H1 (cell line): ENCODE data around the gene ELFN2. TPM values are rescaled to one million over a fixed set of nuclear protein-coding genes. Genes with fewer than 3 reads are reported as not detected.

Experiments
- CTCF ChIA-PET: fragments of 300-600 bp; sonication (Branson Sonifier 250); formaldehyde crosslinking; loops from one replicate; lab custom pipeline; 2021; ENCODE audit not compliant: partially characterized antibody; lab: Charles Lee
- POLR2A ChIA-PET: fragments of 300-600 bp; sonication (Branson Sonifier 250); formaldehyde crosslinking; loops from one replicate; lab custom pipeline; 2021; ENCODE audit warnings: inconsistent platforms; ENCODE audit not compliant: partially characterized antibody; lab: Charles Lee
- DNase-seq, 2 experiments: peaks; one replicate each; pipeline versions ENCODE4 v3.0.0 to v3.0.0-alpha.2; 2010 to 2022; ENCODE audit warnings: low spot score in 2 of 2, low read depth in 1 of 2, mixed read lengths in 1 of 2
- FAIRE-seq: peaks from 2 replicates; lab custom pipeline; 2011; peaks lifted over from hg19 to GRCh38; lab: Jason Lieb, UNC
- H2AFZ ChIP-seq: 2 replicates; pipeline ENCODE4 v1.8.1; 2012; ENCODE audit warnings: low read length, inconsistent platforms
- H2AK5ac ChIP-seq: 2 replicates; pipeline ENCODE4 v1.6.1; 2013; ENCODE audit warnings: low read depth, low read length
- H2BK120ac ChIP-seq: replicated peaks from 2 replicates; pipeline ENCODE3; 2013; ENCODE audit warnings: low read depth, low read length, inconsistent platforms
- H2BK12ac ChIP-seq: 2 replicates; pipeline ENCODE4 v1.6.1; 2013; ENCODE audit warnings: low read depth, low read length
- H2BK15ac ChIP-seq: 2 replicates; pipeline ENCODE4 v1.6.1; 2013; ENCODE audit warnings: low read length
- H2BK20ac ChIP-seq: 2 replicates; pipeline ENCODE4 v1.6.1; 2013; ENCODE audit warnings: low read length
- H2BK5ac ChIP-seq: 2 replicates; pipeline ENCODE4 v1.6.1; 2013; ENCODE audit warnings: low read depth, low read length
- H3K14ac ChIP-seq: 2 replicates; pipeline ENCODE4 v1.6.1; 2013; ENCODE audit warnings: inconsistent platforms; ENCODE audit not compliant: insufficient read length
- H3K18ac ChIP-seq: 2 replicates; pipeline ENCODE4 v1.6.1; 2013; ENCODE audit warnings: low read length; ENCODE audit errors: extremely low read depth
- H3K23ac ChIP-seq: 2 replicates; pipeline ENCODE4 v1.6.1; 2013; ENCODE audit warnings: inconsistent platforms; ENCODE audit not compliant: insufficient read length
- H3K23me2 ChIP-seq: 2 replicates; pipeline ENCODE4 v1.6.1; 2013; ENCODE audit warnings: low read depth, low read length
- H3K27ac ChIP-seq: 2 replicates; pipeline ENCODE4 v1.6.1; 2011; ENCODE audit warnings: low read depth, low read length, inconsistent platforms
- H3K27me3 ChIP-seq, 4 experiments: replicated peaks in 1 of 4; 1 replicate in 1 of 4; 2 replicates in 3 of 4; pipeline versions ENCODE4 v1.6.1 to v1.8.1; 2011 to 2013; ENCODE audit warnings: low read length in 3 of 4, mild to moderate bottlenecking in 3 of 4, inconsistent platforms in 2 of 4, mixed read lengths in 2 of 4, moderate library complexity in 1 of 4; ENCODE audit not compliant: control insufficient read depth in 3 of 4, insufficient read depth in 3 of 4; ENCODE audit errors: extremely low read depth in 1 of 4
- H3K36me3 ChIP-seq, 4 experiments: 2 replicates each; pipeline versions ENCODE4 v1.6.1 to v1.8.1; 2011 to 2013; ENCODE audit warnings: mild to moderate bottlenecking in 4 of 4, low read length in 3 of 4, moderate library complexity in 2 of 4, control low read depth in 1 of 4, inconsistent platforms in 1 of 4; ENCODE audit not compliant: insufficient read depth in 4 of 4, control insufficient read depth in 2 of 4
- H3K4ac ChIP-seq: replicated peaks from 2 replicates; pipeline ENCODE3; 2013; ENCODE audit warnings: low read length, low read depth, mixed read lengths, inconsistent platforms; ENCODE audit not compliant: insufficient read length
- H3K4me1 ChIP-seq, 4 experiments: replicated peaks in 1 of 4; 1 replicate in 1 of 4; 2 replicates in 3 of 4; pipeline versions ENCODE4 v1.6.1 to v1.8.1; 2011 to 2013; ENCODE audit warnings: low read length in 3 of 4, inconsistent platforms in 2 of 4, mixed read lengths in 1 of 4; ENCODE audit not compliant: insufficient read depth in 4 of 4, control insufficient read depth in 3 of 4
- H3K4me2 ChIP-seq, 2 experiments: 2 replicates each; pipeline versions ENCODE4 v1.6.1 to v1.8.1; 2011 to 2013; ENCODE audit warnings: low read depth in 2 of 2, low read length in 2 of 2, control low read depth in 1 of 2, inconsistent platforms in 1 of 2, mild to moderate bottlenecking in 1 of 2; ENCODE audit not compliant: insufficient read depth in 1 of 2
- H3K4me3 ChIP-seq, 4 experiments: fragments of 200-600, 300-600 bp in 1 of 4; sonication (generic), shearing (Covaris generic), sonication (Bioruptor Twin) in 1 of 4; 2 replicates each; pipeline versions ENCODE4 v1.5.1 to v1.8.1; 2011 to 2016; ENCODE audit warnings: low read length in 4 of 4, low read depth in 3 of 4, control low read depth in 2 of 4, inconsistent platforms in 2 of 4, mild to moderate bottlenecking in 2 of 4, mixed read lengths in 1 of 4, moderate library complexity in 1 of 4; ENCODE audit not compliant: insufficient read depth in 2 of 4; ENCODE audit errors: extremely low read depth in 1 of 4
- H3K56ac ChIP-seq: replicated peaks from 2 replicates; pipeline ENCODE3; 2013; ENCODE audit warnings: low read depth, mild to moderate bottlenecking, mixed read lengths, low read length, inconsistent platforms; ENCODE audit not compliant: insufficient read length
- H3K79me1 ChIP-seq: 2 replicates; pipeline ENCODE4 v1.6.1; 2013; ENCODE audit warnings: low read depth, low read length, control low read depth
- H3K79me2 ChIP-seq, 2 experiments: 2 replicates each; pipeline versions ENCODE4 v1.6.1 to v1.8.1; 2012 to 2013; ENCODE audit warnings: low read length in 2 of 2, mild to moderate bottlenecking in 2 of 2, inconsistent platforms in 1 of 2; ENCODE audit not compliant: insufficient read depth in 2 of 2, control insufficient read depth in 1 of 2
- H3K9ac ChIP-seq, 4 experiments: replicated peaks in 1 of 4; 1 replicate in 1 of 4; 2 replicates in 3 of 4; pipeline versions ENCODE4 v1.6.1 to v1.8.1; 2011 to 2013; ENCODE audit warnings: low read depth in 3 of 4, low read length in 3 of 4, control low read depth in 2 of 4, mild to moderate bottlenecking in 2 of 4, moderate library complexity in 2 of 4, inconsistent platforms in 1 of 4; ENCODE audit errors: extremely low read depth in 1 of 4
- H3K9me3 ChIP-seq, 2 experiments: 2 replicates each; pipeline versions ENCODE4 v1.6.1 to v1.8.1; 2012 to 2013; ENCODE audit warnings: mild to moderate bottlenecking in 2 of 2, moderate library complexity in 2 of 2, control low read depth in 1 of 2, inconsistent platforms in 1 of 2, low read depth in 1 of 2, low read length in 1 of 2, mixed read lengths in 1 of 2; ENCODE audit not compliant: insufficient read depth in 2 of 2
- H4K20me1 ChIP-seq, 2 experiments: replicated peaks in 1 of 2; 2 replicates each; pipeline versions ENCODE3 to v1.8.1; 2011 to 2013; ENCODE audit warnings: inconsistent platforms in 2 of 2, low read length in 2 of 2, mild to moderate bottlenecking in 1 of 2; ENCODE audit not compliant: insufficient read depth in 2 of 2, control insufficient read depth in 1 of 2
- H4K5ac ChIP-seq: 2 replicates; pipeline ENCODE4 v1.6.1; 2013; ENCODE audit warnings: low read length, low read depth, mixed read lengths, inconsistent platforms; ENCODE audit not compliant: insufficient read length
- H4K8ac ChIP-seq: 2 replicates; pipeline ENCODE4 v1.8.0; 2013; ENCODE audit warnings: mild to moderate bottlenecking, moderate library complexity, low read length, inconsistent platforms; ENCODE audit not compliant: insufficient read depth; ENCODE audit errors: extremely low read depth
- H4K91ac ChIP-seq: replicated peaks from 2 replicates; pipeline ENCODE3; 2013; ENCODE audit warnings: low read length, mixed read lengths, inconsistent platforms; ENCODE audit not compliant: insufficient read length
- CBX5 ChIP-seq: fragments of 300-800, 300-1000 bp; sonication (generic); IDR thresholded peaks from 2 replicates; pipeline ENCODE4 v1.7.1; 2016; ENCODE audit warnings: antibody characterized with exemption, low read length, low read depth
- EZH2 ChIP-seq: fragments of 200-600 bp; sonication (generic); IDR thresholded peaks from 2 replicates; pipeline ENCODE4 v1.7.1; 2012; ENCODE audit warnings: low read depth, mild to moderate bottlenecking, moderate library complexity, low read length, inconsistent platforms; ENCODE audit not compliant: severe bottlenecking
- HDAC6 ChIP-seq: IDR thresholded peaks from one replicate; pipeline ENCODE4 v1.7.1; 2012; ENCODE audit warnings: low read depth, mild to moderate bottlenecking, inconsistent platforms, low read length, moderate library complexity
- JUN ChIP-seq: IDR thresholded peaks from 2 replicates; pipeline ENCODE4 v1.6.1; 2011; ENCODE audit warnings: low read depth, mild to moderate bottlenecking, improper control_type of control experiment, low read length
- KDM1A ChIP-seq: fragments of 200-600, 300-600 bp; sonication (generic); IDR thresholded peaks from 2 replicates; pipeline ENCODE4 v1.7.1; 2016; ENCODE audit warnings: mild to moderate bottlenecking, low read length, borderline replicate concordance
- MAX ChIP-seq: IDR thresholded peaks from 2 replicates; pipeline ENCODE4 v1.6.1; 2012; ENCODE audit warnings: inconsistent platforms
- PHF8 ChIP-seq: fragments of 200-600 bp; sonication (generic); conservative IDR thresholded peaks from 2 replicates; pipeline ENCODE4 v1.7.1; 2012; ENCODE audit warnings: low read depth, mild to moderate bottlenecking, inconsistent platforms, low read length, moderate library complexity
- SIN3A ChIP-seq, 2 experiments: IDR thresholded peaks in 1 of 2; conservative IDR thresholded peaks in 1 of 2; 2 replicates each; pipeline ENCODE4 v1.6.1; 2011 to 2012; ENCODE audit warnings: low read length in 2 of 2, improper control_type of control experiment in 1 of 2, low read depth in 1 of 2, mild to moderate bottlenecking in 1 of 2
- SIX5 ChIP-seq: IDR thresholded peaks from 2 replicates; pipeline ENCODE4 v1.6.1; 2011; ENCODE audit warnings: mild to moderate bottlenecking, low read depth, low read length
- SP1 ChIP-seq: IDR thresholded peaks from 2 replicates; pipeline ENCODE4 v1.6.1; 2011; ENCODE audit warnings: low read depth, low read length
- SP2 ChIP-seq: IDR thresholded peaks from 2 replicates; pipeline ENCODE4 v1.6.1; 2012; ENCODE audit warnings: mild to moderate bottlenecking, low read length, inconsistent platforms
- YY1 ChIP-seq: IDR thresholded peaks from 2 replicates; pipeline ENCODE4 v1.6.1; 2011; ENCODE audit warnings: low read depth, mild to moderate bottlenecking, low read length
- WGBS, 2 experiments: shearing (Covaris generic) in 1 of 2; methylation state at CpG; one replicate each; pipeline versions ENCODE4 v1.1.6 to v1.1.7; 2013 to 2015; ENCODE audit warnings: low lambda C conversion rate in 2 of 2, mixed read lengths in 2 of 2, inconsistent platforms in 1 of 2, low coverage in 1 of 2, missing lambda C conversion rate in 1 of 2; ENCODE audit not compliant: insufficient replicate concordance in 2 of 2, insufficient coverage in 1 of 2, insufficient read length in 1 of 2; ENCODE audit errors: extremely low coverage in 1 of 2, missing lambda C conversion rate in 1 of 2; 5-methylcytosine and 5-hydroxymethylcytosine counted together
- polyA plus RNA-seq, 7 experiments: library from polyadenylated mRNA; depleted of rRNA in 3 of 7; stranded (reverse) in 5 of 7; unstranded in 2 of 7; fragments of >200 nt in 5 of 7; fragments of 200-250 nt in 2 of 7; gene quantifications; 1 replicate in 5 of 7; 2 replicates in 1 of 7; 4 replicates in 1 of 7; pipeline versions ENCODE4 v1.2.1 to v1.2.3, GENCODE V29; 2011 to 2013; ENCODE audit warnings: missing spikeins in 2 of 7, mixed read lengths in 2 of 7
- total RNA-seq: library from RNA; stranded (reverse); fragmentation: NEBNext Ultra II Directional; extraction: Animal tissue kit (Norgen Biotek cat#: 25700); gene quantifications from 2 replicates; pipeline ENCODE4 v1.2.1, GENCODE V29; 2021

The ELFN2 gene
- total and polyA plus RNA-seq, 2 of the 8 experiments (the other 6 are each of a cell fraction or from before 2014, with no cell fraction given) = 0.63 to 0.88 TPM

DNA sequence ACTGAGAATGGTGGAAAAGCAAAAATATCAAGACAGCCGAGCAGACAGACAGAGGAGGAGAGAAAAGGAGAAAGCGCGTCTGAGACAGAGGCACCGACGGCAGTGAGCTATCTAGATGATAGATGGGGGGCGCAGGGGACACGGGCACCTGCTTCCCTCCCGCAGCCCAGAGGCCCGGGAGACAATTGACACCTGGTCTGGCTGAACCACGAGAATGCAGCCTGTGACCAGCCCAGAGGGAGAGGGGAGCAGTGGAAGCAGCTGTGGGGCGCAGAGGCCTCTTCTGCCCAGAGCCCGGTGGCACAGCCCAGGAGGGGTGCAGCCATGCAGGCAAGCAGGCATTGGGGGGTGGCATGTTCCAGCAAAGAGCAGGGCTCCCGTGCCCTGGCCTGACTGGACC, 48.2 kb downstream of the ELFN2 start:
- no peak overlapping the region for H2BK15ac ChIP-seq
- no peaks in the 10 kb centered on the region for H3K79me2 ChIP-seq
- H2BK120ac ChIP-seq = no peak overlapping the region
- H3K9me3 ChIP-seq = no peaks in the 10 kb centered on the region
- H3K23me2 ChIP-seq = no peaks in the 10 kb centered on the region
- H3K56ac ChIP-seq = no peak overlapping the region
- no peaks in the 10 kb centered on the region for H3K36me3 ChIP-seq
- no peak overlapping the region for H3K27ac ChIP-seq
- H3K4me1 ChIP-seq = peaks cover 0 to 3% (median under 1%) of the 10 kb centered on the region in 4 experiments; a peak in 2 of 7 replicates
- 0 out of 2 replicates have a peak overlapping the region, but pooled peaks have one; percentile 38 for H4K8ac ChIP-seq
- CTCF ChIA-PET = interaction anchor here (0.8 to 3.2 kb wide), 7 partner anchors 10 to 79 kb away, joined by 3 to 7 read pairs (median 6); no protein-coding TSS in a partner anchor
- H3K79me1 ChIP-seq = no peaks in the 10 kb centered on the region
- no peak overlapping the region for H4K5ac ChIP-seq
- TF ChIP-seq KDM1A = no peak
- no peak for TF ChIP-seq HDAC6
- TF ChIP-seq SIX5 = no peak
- TF ChIP-seq EZH2 = no peak
- no peak for TF ChIP-seq CBX5
- TF ChIP-seq MAX = no peak
- TF ChIP-seq SP1 = no peak
- TF ChIP-seq SP2 = no peak
- no peak for TF ChIP-seq SIN3A (conservative IDR thresholded peaks at IDR 0.05 in 1 of 2, IDR thresholded peaks at IDR 0.05 in 1 of 2; ENCODE audit: low read depth in 1 of 2, low read length in 2 of 2)
- no peak for TF ChIP-seq PHF8
- TF ChIP-seq JUN = no peak
- no peak for TF ChIP-seq YY1
- DNase-seq = no peak
- no peak overlapping the region for H3K4ac ChIP-seq
- H3K14ac ChIP-seq = no peak overlapping the region
- no peak overlapping the region for H3K18ac ChIP-seq
- H3K27me3 ChIP-seq = no peaks in the 10 kb centered on the region; a peak in 1 of 7 replicates
- no peak overlapping the region for H2BK20ac ChIP-seq
- no peak for FAIRE-seq
- H2AK5ac ChIP-seq = no peak overlapping the region
- H2BK12ac ChIP-seq = no peak overlapping the region
- POLR2A ChIA-PET = interaction anchor here (0.6 to 1.2 kb wide), 2 partner anchors 10 to 1268 kb away, joined by 3 read pairs; no protein-coding TSS in a partner anchor
- no peak overlapping the region for H3K9ac ChIP-seq
- H4K91ac ChIP-seq = no peak overlapping the region
- H3K4me2 ChIP-seq = no peak overlapping the region
- no peak overlapping the region for H2AFZ ChIP-seq
- no peak overlapping the region for H3K23ac ChIP-seq
- WGBS, 2 experiments = 80% methylated on average over 13 of the region's 13 CpGs; no CpG with 5 or more reads in 1 of the 2 experiments
- H3K4me3 ChIP-seq = no peak overlapping the region
- no peaks in the 10 kb centered on the region for H4K20me1 ChIP-seq
- H2BK5ac ChIP-seq = no peak overlapping the region
